PC-9 (cell line): ENCODE measurements around the gene DNAJC11. TPM values are rescaled to one million over a fixed set of nuclear protein-coding genes. Genes with fewer than 3 reads are reported as not detected.
A peak's percentile ranks its signal among the peaks of the same experiment; 100 is the strongest.

ENCODE experiments used
- BruUV-seq: library from RNA; stranded (reverse); fragments of 400-500 nt; replicated peaks from 2 replicates; lab custom pipeline; 2021; lab: Mats Ljungman, UMichigan
- CTCF ChIA-PET: fragments of 300-600 bp; sonication (Branson Sonifier 250); formaldehyde crosslinking; loops from one replicate; lab custom pipeline; 2022; ENCODE audit warnings: antibody characterized with exemption; lab: Charles Lee
- POLR2A ChIA-PET: fragments of 300-600 bp; sonication (Branson Sonifier 250); formaldehyde crosslinking; loops from one replicate; lab custom pipeline; 2022; ENCODE audit warnings: antibody characterized with exemption; ENCODE audit not compliant: unreplicated experiment; lab: Charles Lee
- DNase-seq, 2 experiments: peaks; one replicate each; pipeline versions ENCODE4 v3.0.0 to v3.0.0-alpha.2; 2015 to 2022; ENCODE audit warnings: mixed read lengths in 1 of 2
- H2AFZ ChIP-seq: fragments of 200-600 bp; sonication (generic); 2 replicates; pipeline ENCODE4 v1.8.1; 2017; ENCODE audit warnings: antibody characterized with exemption
- H3F3A ChIP-seq: fragments of 200-600 bp; sonication (generic); 2 replicates; pipeline ENCODE4 v1.8.1; 2017; ENCODE audit warnings: antibody characterized with exemption, mild to moderate bottlenecking, low read depth; ENCODE audit not compliant: insufficient read depth
- H3K27ac ChIP-seq: fragments of 200-600 bp; sonication (generic); 2 replicates; pipeline ENCODE4 v1.6.1; 2016; ENCODE audit warnings: mixed run types
- H3K27me3 ChIP-seq: fragments of 200-600 bp; sonication (generic); 2 replicates; pipeline ENCODE4 v1.6.1; 2016; ENCODE audit warnings: low read depth, mixed run types; ENCODE audit not compliant: insufficient read depth
- H3K36me3 ChIP-seq: fragments of 200-600 bp; sonication (generic); 2 replicates; pipeline ENCODE4 v1.6.1; 2016; ENCODE audit warnings: low read depth, mixed run types
- H3K4me1 ChIP-seq: fragments of 200-600 bp; sonication (generic); replicated peaks from 2 replicates; pipeline ENCODE4 v1.6.1; 2016; ENCODE audit warnings: mixed run types; ENCODE audit not compliant: insufficient read depth
- H3K4me2 ChIP-seq: fragments of 200-600 bp; sonication (generic); 2 replicates; pipeline ENCODE4 v1.6.1; 2017; ENCODE audit warnings: mixed run types
- H3K4me3 ChIP-seq: fragments of 200-600 bp; sonication (generic); 2 replicates; pipeline ENCODE4 v1.6.1; 2016; ENCODE audit warnings: mixed run types
- H3K79me2 ChIP-seq: fragments of 200-600 bp; sonication (generic); 2 replicates; pipeline ENCODE4 v1.6.1; 2017; ENCODE audit warnings: low read depth, mixed run types
- H3K9me2 ChIP-seq: fragments of 200-600 bp; sonication (generic); 2 replicates; pipeline ENCODE4 v1.8.1; 2017; ENCODE audit warnings: mild to moderate bottlenecking; ENCODE audit not compliant: insufficient read depth
- H3K9me3 ChIP-seq: fragments of 200-600 bp; sonication (generic); 2 replicates; pipeline ENCODE4 v1.8.1; 2016; ENCODE audit warnings: low read depth; ENCODE audit not compliant: insufficient read depth
- H4K20me1 ChIP-seq: fragments of 200-600 bp; sonication (generic); 2 replicates; pipeline ENCODE4 v1.8.1; 2017; ENCODE audit not compliant: insufficient read depth
- EZH2 ChIP-seq: fragments of 200-600 bp; sonication (generic); IDR thresholded peaks from 2 replicates; pipeline ENCODE4 v1.8.0; 2017; ENCODE audit warnings: antibody characterized with exemption, low read depth
- intact Hi-C: fragments of 100-400 bp; cut with micrococcal nuclease; formaldehyde crosslinking; loops from one replicate; pipeline ENCODE4 v1.10.0; 2022; ENCODE audit not compliant: unreplicated experiment
- total RNA-seq: library from RNA; stranded (reverse); gene quantifications from 2 replicates; pipeline ENCODE4 v1.2.3, GENCODE V29; 2021
- TF ChIP-seq, protein P1 (sequence below): fragments of 200-600 bp; sonication (generic); conservative IDR thresholded peaks from 2 replicates; pipeline ENCODE4 v1.6.1; 2017; ENCODE audit warnings: mixed run types, antibody characterized with exemption, mild to moderate bottlenecking, moderate library complexity

The DNAJC11 gene
- total RNA-seq, 1 experiment from 2014 or later, result 52.8 TPM

GRCh38 chr1:6599141-6599975, 102.3 kb downstream of the DNAJC11 start:
- H3K4me2 ChIP-seq, result peak overlapping the region; percentile 99
- peak overlapping the region; percentile 86; the same call in 1 of the 2 replicates for H3K4me3 ChIP-seq
- H4K20me1 ChIP-seq, result no peaks in the 10 kb centered on the region; the same call in 1 of the 2 replicates
- no peak for TF ChIP-seq EZH2
- TF ChIP-seq, protein P1, sequence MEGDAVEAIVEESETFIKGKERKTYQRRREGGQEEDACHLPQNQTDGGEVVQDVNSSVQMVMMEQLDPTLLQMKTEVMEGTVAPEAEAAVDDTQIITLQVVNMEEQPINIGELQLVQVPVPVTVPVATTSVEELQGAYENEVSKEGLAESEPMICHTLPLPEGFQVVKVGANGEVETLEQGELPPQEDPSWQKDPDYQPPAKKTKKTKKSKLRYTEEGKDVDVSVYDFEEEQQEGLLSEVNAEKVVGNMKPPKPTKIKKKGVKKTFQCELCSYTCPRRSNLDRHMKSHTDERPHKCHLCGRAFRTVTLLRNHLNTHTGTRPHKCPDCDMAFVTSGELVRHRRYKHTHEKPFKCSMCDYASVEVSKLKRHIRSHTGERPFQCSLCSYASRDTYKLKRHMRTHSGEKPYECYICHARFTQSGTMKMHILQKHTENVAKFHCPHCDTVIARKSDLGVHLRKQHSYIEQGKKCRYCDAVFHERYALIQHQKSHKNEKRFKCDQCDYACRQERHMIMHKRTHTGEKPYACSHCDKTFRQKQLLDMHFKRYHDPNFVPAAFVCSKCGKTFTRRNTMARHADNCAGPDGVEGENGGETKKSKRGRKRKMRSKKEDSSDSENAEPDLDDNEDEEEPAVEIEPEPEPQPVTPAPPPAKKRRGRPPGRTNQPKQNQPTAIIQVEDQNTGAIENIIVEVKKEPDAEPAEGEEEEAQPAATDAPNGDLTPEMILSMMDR, result no peak
- no TSS peak for BruUV-seq
- no peaks in the 10 kb centered on the region for H3K9me2 ChIP-seq
- no peaks in the 10 kb centered on the region for H3K27me3 ChIP-seq
- H2AFZ ChIP-seq, result no peak overlapping the region
- H3K9me3 ChIP-seq, result no peaks in the 10 kb centered on the region
- peaks cover 52% of the 10 kb centered on the region for H3K79me2 ChIP-seq
- ChIA-PET POLR2A (interaction anchor here (0.6 to 0.8 kb wide), 2 partner anchors 213 to 1313 kb away, joined by 3 to 12 read pairs; no protein-coding TSS in a partner anchor), CTCF (interaction anchor here (1.1 to 1.4 kb wide), 2 partner anchors 31 to 176 kb away, joined by 3 read pairs; no protein-coding TSS in a partner anchor)
- H3K4me1 ChIP-seq, result no peaks in the 10 kb centered on the region
- no peaks in the 10 kb centered on the region for H3K36me3 ChIP-seq
- peaks cover 2% of the 10 kb centered on the region; the same call in 1 of the 2 replicates for H3F3A ChIP-seq
- intact Hi-C loops, result no loop called here
- DNase-seq, result peak; percentile 57 to 63
- H3K27ac ChIP-seq, result no peak overlapping the region

DNA sequence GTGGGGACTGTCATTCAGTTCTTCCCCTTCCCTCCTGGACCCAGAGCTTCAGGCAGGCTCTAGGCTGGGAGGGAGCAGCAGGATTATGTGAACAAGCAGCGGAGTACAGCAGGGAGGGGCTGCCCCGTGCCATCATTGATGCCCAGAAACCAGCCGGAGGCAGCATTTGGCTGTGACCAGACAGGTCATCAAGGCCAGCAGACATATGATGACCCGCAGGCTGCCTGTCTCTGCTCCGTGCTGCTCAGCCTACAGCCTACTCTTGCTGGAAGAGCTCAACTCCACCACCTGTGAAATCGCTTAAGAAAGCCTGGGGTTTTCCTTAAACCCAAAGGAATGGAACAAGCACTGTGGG, 103.9 kb downstream of the DNAJC11 start:
- Histone ChIP-seq H3F3A (no peaks in the 10 kb centered on the region; the same call in 1 of the 2 replicates), H3K27ac (no peak overlapping the region), H3K4me3 (no peak overlapping the region), H3K4me2 (no peak overlapping the region), H3K79me2 (peaks cover 52% of the 10 kb centered on the region), H2AFZ (no peak overlapping the region), H3K4me1 (no peaks in the 10 kb centered on the region), H3K9me3 (no peaks in the 10 kb centered on the region), H3K36me3 (no peaks in the 10 kb centered on the region), H3K27me3 (no peaks in the 10 kb centered on the region), H4K20me1 (no peaks in the 10 kb centered on the region; the same call in 1 of the 2 replicates), H3K9me2 (no peaks in the 10 kb centered on the region)
- DNase-seq, result no peak
- POLR2A ChIA-PET, result no interaction called here
- no TSS peak for BruUV-seq
- intact Hi-C loops, result no loop called here
- CTCF ChIA-PET, result interaction anchor here (0.6 kb wide), 1 partner anchor 111 kb away, joined by 3 read pairs; no protein-coding TSS in a partner anchor
- TF ChIP-seq, protein P1, result no peak
- TF ChIP-seq EZH2, result no peak

GRCh38 chr1:6596886-6597776, 104.5 kb downstream of the DNAJC11 start:
- no peaks in the 10 kb centered on the region for H3K27me3 ChIP-seq
- H3K9me2 ChIP-seq, result no peaks in the 10 kb centered on the region
- POLR2A ChIA-PET, result no interaction called here
- intact Hi-C loops, result no loop called here
- DNase-seq, result no peak
- H4K20me1 ChIP-seq, result no peaks in the 10 kb centered on the region; the same call in 1 of the 2 replicates
- no peak overlapping the region for H3K4me2 ChIP-seq
- TF ChIP-seq EZH2, result no peak
- TF ChIP-seq, protein P1, result no peak
- H3K36me3 ChIP-seq, result no peaks in the 10 kb centered on the region
- no peaks in the 10 kb centered on the region; the same call in 1 of the 2 replicates for H3F3A ChIP-seq
- no TSS peak for BruUV-seq
- no peaks in the 10 kb centered on the region for H3K9me3 ChIP-seq
- CTCF ChIA-PET, result interaction anchor here (0.5 kb wide), 1 partner anchor 17 kb away, joined by 8 read pairs; the partner anchor contains the start of gene ZBTB48
- H3K4me3 ChIP-seq, result no peak overlapping the region
- H3K4me1 ChIP-seq, result no peaks in the 10 kb centered on the region
- peaks cover 52% of the 10 kb centered on the region for H3K79me2 ChIP-seq
- H2AFZ ChIP-seq, result no peak overlapping the region
- H3K27ac ChIP-seq, result no peak overlapping the region
